K562 (cell line): ENCODE measurements around the gene CCDC9. TPM values are rescaled to one million over a fixed set of nuclear protein-coding genes. Genes with fewer than 3 reads are reported as not detected.

Experiments
- AFF4 ChIP-seq: sonication (generic); formaldehyde crosslinking; IDR thresholded peaks from 2 replicates; pipeline ENCODE4 v1.8.0; 2023; ENCODE audit warnings: mild to moderate bottlenecking, missing genetic modification reagents
- ARHGAP35 ChIP-seq: fragments of 450-650 bp; IDR thresholded peaks from 2 replicates; pipeline ENCODE4 v1.6.1; 2018; ENCODE audit not compliant: partially characterized antibody
- ARNT ChIP-seq, 2 experiments: fragments of 450-650 bp; IDR thresholded peaks; 2 replicates each; pipeline ENCODE4 v1.6.1; 2016; ENCODE audit warnings: mild to moderate bottlenecking in 1 of 2
- BRD4 ChIP-seq: fragments of 200-600 bp; sonication (generic); IDR thresholded peaks from 2 replicates; pipeline ENCODE4 v1.6.1; 2017; ENCODE audit warnings: inconsistent platforms
- CEBPZ ChIP-seq: fragments of 150-350 bp; IDR thresholded peaks from 2 replicates; pipeline ENCODE4 v1.6.1; 2014; ENCODE audit warnings: low read depth, mild to moderate bottlenecking, low read length, borderline replicate concordance
- E2F3 ChIP-seq: fragments of 250-450 bp; sonication (Bioruptor Pico); IDR thresholded peaks from 2 replicates; pipeline ENCODE4 v1.4.0; 2020; ENCODE audit warnings: mild to moderate bottlenecking
- ELF4 ChIP-seq: fragments of 450-650 bp; formaldehyde crosslinking; IDR thresholded peaks from 2 replicates; pipeline ENCODE4 v1.4.0; 2022; ENCODE audit warnings: missing genetic modification characterization
- FOXK2 ChIP-seq, 2 experiments: fragments of 450-650 bp; IDR thresholded peaks in 1 of 2; conservative IDR thresholded peaks in 1 of 2; 2 replicates each; pipeline ENCODE4 v1.6.1; 2016; ENCODE audit warnings: low read depth in 2 of 2, mild to moderate bottlenecking in 1 of 2
- FOXP1 ChIP-seq: sonication (generic); formaldehyde crosslinking; IDR thresholded peaks from 2 replicates; pipeline ENCODE4 v1.8.0; 2022; ENCODE audit warnings: mild to moderate bottlenecking, missing genetic modification reagents
- GABPA ChIP-seq: fragments of 200-800 bp; sonication (Bioruptor generic); conservative IDR thresholded peaks from 2 replicates; pipeline ENCODE4 v1.6.1; 2016; ENCODE audit warnings: low read depth, missing genetic modification characterization, missing compliant biosample characterization
- IRF2 ChIP-seq: sonication (generic); formaldehyde crosslinking; IDR thresholded peaks from 2 replicates; pipeline ENCODE4 v1.8.1; 2022; ENCODE audit warnings: mild to moderate bottlenecking, missing genetic modification reagents
- MLLT1 ChIP-seq, 2 experiments: fragments of 450-650 bp; IDR thresholded peaks; 2 replicates each; pipeline ENCODE4 v1.6.1; 2016
- MYC ChIP-seq, 2 experiments: fragments of 250-450 bp in 1 of 2; sonication (Bioruptor Pico) in 1 of 2; IDR thresholded peaks; 2 replicates each; pipeline versions ENCODE4 v1.5.1 to v1.6.1; 2012 to 2021; ENCODE audit warnings: low read depth in 2 of 2, borderline replicate concordance in 1 of 2, improper control_type of control experiment in 1 of 2, low read length in 1 of 2, mild to moderate bottlenecking in 1 of 2, moderate library complexity in 1 of 2
- NR2C2 ChIP-seq, 2 experiments: fragments of 200-800 bp in 1 of 2; sonication (Bioruptor generic) in 1 of 2; sonication (generic) in 1 of 2; formaldehyde crosslinking in 1 of 2; IDR thresholded peaks; 2 replicates each; pipeline versions ENCODE4 v1.6.1 to v1.8.0; 2016 to 2022; ENCODE audit warnings: mild to moderate bottlenecking in 1 of 2, missing compliant biosample characterization in 1 of 2, missing genetic modification characterization in 1 of 2, missing genetic modification reagents in 1 of 2
- RBBP5 ChIP-seq: fragments of 200-600 bp; sonication (generic); IDR thresholded peaks from 2 replicates; pipeline ENCODE4 v1.6.1; 2012; ENCODE audit warnings: borderline replicate concordance, mild to moderate bottlenecking, low read length, control low read depth, inconsistent platforms; ENCODE audit not compliant: insufficient read depth, poor library complexity, severe bottlenecking
- ZFP36 ChIP-seq: fragments of 150-350 bp; IDR thresholded peaks from 2 replicates; pipeline ENCODE4 v1.6.1; 2018; ENCODE audit warnings: low read length, low read depth; ENCODE audit not compliant: partially characterized antibody
- ZFP91 ChIP-seq: sonication (generic); formaldehyde crosslinking; IDR thresholded peaks from 2 replicates; pipeline ENCODE4 v1.8.0; 2022; ENCODE audit warnings: mild to moderate bottlenecking, missing genetic modification reagents
- polyA plus RNA-seq, 8 experiments: library from polyadenylated mRNA; depleted of rRNA in 4 of 8; stranded (reverse) in 5 of 8; unstranded in 3 of 8; fragments of >200 nt; fragmentation: Nextera tagmentation in 2 of 8; fragmentation: Illumina TruSeq in 1 of 8; extraction: Ambion mirVana in 2 of 8; extraction: Trizol in 1 of 8; gene quantifications; 2 replicates each; pipeline versions ENCODE4 v1.2.1 to v1.2.3, GENCODE V29; 2011 to 2014; ENCODE audit warnings: inconsistent platforms in 1 of 8, missing spikeins in 1 of 8
- total RNA-seq, 7 experiments: library from RNA; depleted of rRNA in 6 of 7; stranded (reverse); fragments of >200 nt in 6 of 7; fragmentation: Illumina TruSeq in 2 of 7; extraction: Trizol in 2 of 7; gene quantifications; 2 replicates each; pipeline versions ENCODE4 v1.2.1 to v1.2.3, GENCODE V29; 2011 to 2021; ENCODE audit warnings: low replicate concordance in 1 of 7

The CCDC9 gene
- total and polyA plus RNA-seq, 9 of the 15 experiments (the other 6 are each of a cell fraction or from before 2014, with no cell fraction given), result 0.23 to 38.6 (median 8.4) TPM

GRCh38 chr19:47243364-47243775 is 13.0 kb upstream of the CCDC9 start (continued):
- no peak for TF ChIP-seq CEBPZ
- TF ChIP-seq FOXK2 (conservative IDR thresholded peaks at IDR 0.05 in 1 of 2, IDR thresholded peaks at IDR 0.05 in 1 of 2; ENCODE audit: low read depth in 2 of 2), result peak in 1 of 2 experiments; percentile 17; a peak in 2 of 4 replicates
- peak in 1 of 2 experiments; percentile 92 for TF ChIP-seq MLLT1 (IDR thresholded peaks at IDR 0.05)
- TF ChIP-seq ZFP36, result peak; percentile 63
- no peak for TF ChIP-seq E2F3
- no peak for TF ChIP-seq RBBP5
- 0 out of 2 replicates have a peak, but pooled peaks have one; percentile 22 for TF ChIP-seq MYC (IDR thresholded peaks at IDR 0.05; ENCODE audit: low read depth, low read length)
- TF ChIP-seq MYC (CRISPR knock-in tag; IDR thresholded peaks at IDR 0.05; ENCODE audit: borderline replicate concordance, low read depth), result no peak; the same call in 1 of the 2 replicates
- TF ChIP-seq GABPA (tag), result no peak
- TF ChIP-seq FOXP1, result 0 out of 2 replicates have a peak, but pooled peaks have one; percentile 2
- no peak for TF ChIP-seq ZFP91 (CRISPR knock-in tag)
- TF ChIP-seq IRF2, result no peak
- no peak for TF ChIP-seq AFF4 (CRISPR knock-in tag)
- TF ChIP-seq BRD4, result no peak
- TF ChIP-seq ARHGAP35, result peak; percentile 76
- no peak for TF ChIP-seq NR2C2 (CRISPR knock-in tag; IDR thresholded peaks at IDR 0.05)
- peak; percentile 81 for TF ChIP-seq NR2C2 (tag; IDR thresholded peaks at IDR 0.05)
- TF ChIP-seq ARNT (IDR thresholded peaks at IDR 0.05), result peak in 1 of 2 experiments; percentile 40; a peak in 1 of 4 replicates
- TF ChIP-seq ELF4, result peak; percentile 92
